H7 (cell line): Measurements from ENCODE around the gene ZBTB47. TPM values are rescaled to one million over a fixed set of nuclear protein-coding genes. Genes with fewer than 3 reads are reported as not detected.
A peak's percentile ranks its signal among the peaks of the same experiment; 100 is the strongest.

Experiments used
- DNase-seq: peaks from one replicate; pipeline ENCODE4 v3.0.0; 2012
- H3K27me3 ChIP-seq: 2 replicates; pipeline ENCODE4 v1.6.0; 2011; ENCODE audit warnings: mild to moderate bottlenecking, low read length; ENCODE audit not compliant: control insufficient read depth, insufficient read depth
- H3K36me3 ChIP-seq: replicated peaks from 2 replicates; pipeline ENCODE4 v1.5.1; 2011; ENCODE audit warnings: low read length; ENCODE audit not compliant: control insufficient read depth, insufficient read depth
- H3K4me3 ChIP-seq: 2 replicates; pipeline ENCODE4 v1.5.1; 2011; ENCODE audit warnings: low read depth, mild to moderate bottlenecking, control low read depth, low read length, moderate library complexity; ENCODE audit not compliant: insufficient read depth
- total RNA-seq: library from RNA; depleted of rRNA; stranded (reverse); fragments of >200 nt; shearing (Covaris generic); gene quantifications from 2 replicates; pipeline ENCODE4 v1.2.3, GENCODE V29; 2014

ZBTB47 gene
- total RNA-seq, 1 experiment from 2014 or later, result 8.0 TPM

- peak; percentile 37 for DNase-seq
- Histone ChIP-seq H3K27me3 (no peaks in the 10 kb centered on the region), H3K4me3 (no peak overlapping the region), H3K36me3 (no peaks in the 10 kb centered on the region)
Observed at GRCh38 chr3:42690766-42691680, 37.5 kb downstream of the ZBTB47 start.

- Histone ChIP-seq H3K36me3 (no peaks in the 10 kb centered on the region), H3K27me3 (no peaks in the 10 kb centered on the region), H3K4me3 (no peak overlapping the region)
- DNase-seq, result no peak
Observed at GRCh38 chr3:42691816-42692666, 38.5 kb downstream of the ZBTB47 start.

GRCh38 chr3:42692667-42693529, 39.4 kb downstream of the ZBTB47 start:
- Histone ChIP-seq H3K27me3 (no peaks in the 10 kb centered on the region), H3K4me3 (no peak overlapping the region)
- DNase-seq, result peak; percentile 13

GRCh38 chr3:42693530-42693930, 40.0 kb downstream of the ZBTB47 start:
- Histone ChIP-seq H3K36me3 (no peaks in the 10 kb centered on the region), H3K27me3 (no peaks in the 10 kb centered on the region), H3K4me3 (no peak overlapping the region)
- peak; percentile 13 for DNase-seq

More at GRCh38 chr3:42692667-42693529, 39.4 kb downstream of the ZBTB47 start:
- no peaks in the 10 kb centered on the region for H3K36me3 ChIP-seq

- no peaks in the 10 kb centered on the region for H3K27me3 ChIP-seq
- peak; percentile 6 for DNase-seq
- H3K36me3 ChIP-seq, result no peaks in the 10 kb centered on the region
- H3K4me3 ChIP-seq, result no peak overlapping the region
Observed at GRCh38 chr3:42694366-42694765, 40.9 kb downstream of the ZBTB47 start.

GRCh38 chr3:42696356-42697288, 43.1 kb downstream of the ZBTB47 start:
- Histone ChIP-seq H3K36me3 (no peaks in the 10 kb centered on the region), H3K4me3 (no peak overlapping the region), H3K27me3 (no peaks in the 10 kb centered on the region)
- peak; percentile 21 for DNase-seq

GRCh38 chr3:42697289-42698051, 44.0 kb downstream of the ZBTB47 start:
- Histone ChIP-seq H3K36me3 (no peaks in the 10 kb centered on the region), H3K4me3 (no peak overlapping the region), H3K27me3 (no peaks in the 10 kb centered on the region)
- DNase-seq, result peak; percentile 38

GRCh38 chr3:42698216-42698910, 44.9 kb downstream of the ZBTB47 start:
- Histone ChIP-seq H3K36me3 (no peaks in the 10 kb centered on the region), H3K27me3 (no peaks in the 10 kb centered on the region), H3K4me3 (no peak overlapping the region)
- peak; percentile 17 for DNase-seq

GRCh38 chr3:42698911-42699230, 45.4 kb downstream of the ZBTB47 start:
- Histone ChIP-seq H3K27me3 (no peaks in the 10 kb centered on the region), H3K36me3 (no peaks in the 10 kb centered on the region), H3K4me3 (no peak overlapping the region)
- DNase-seq, result peak; percentile 24

- H3K27me3 ChIP-seq, result no peaks in the 10 kb centered on the region
- H3K4me3 ChIP-seq, result no peak overlapping the region
- DNase-seq, result peak; percentile 51
- H3K36me3 ChIP-seq, result no peaks in the 10 kb centered on the region
Observed at GRCh38 chr3:42699511-42699971, 46.0 kb downstream of the ZBTB47 start.

- no peak for DNase-seq
- no peak overlapping the region for H3K4me3 ChIP-seq
Observed at GRCh38 chr3:42700366-42701288, 47.1 kb downstream of the ZBTB47 start.

More at GRCh38 chr3:42700366-42701288, 47.1 kb downstream of the ZBTB47 start:
- Histone ChIP-seq H3K27me3 (no peaks in the 10 kb centered on the region), H3K36me3 (no peaks in the 10 kb centered on the region)
